ENCODE data around the gene HS2ST1.

The HS2ST1 gene

DNA sequence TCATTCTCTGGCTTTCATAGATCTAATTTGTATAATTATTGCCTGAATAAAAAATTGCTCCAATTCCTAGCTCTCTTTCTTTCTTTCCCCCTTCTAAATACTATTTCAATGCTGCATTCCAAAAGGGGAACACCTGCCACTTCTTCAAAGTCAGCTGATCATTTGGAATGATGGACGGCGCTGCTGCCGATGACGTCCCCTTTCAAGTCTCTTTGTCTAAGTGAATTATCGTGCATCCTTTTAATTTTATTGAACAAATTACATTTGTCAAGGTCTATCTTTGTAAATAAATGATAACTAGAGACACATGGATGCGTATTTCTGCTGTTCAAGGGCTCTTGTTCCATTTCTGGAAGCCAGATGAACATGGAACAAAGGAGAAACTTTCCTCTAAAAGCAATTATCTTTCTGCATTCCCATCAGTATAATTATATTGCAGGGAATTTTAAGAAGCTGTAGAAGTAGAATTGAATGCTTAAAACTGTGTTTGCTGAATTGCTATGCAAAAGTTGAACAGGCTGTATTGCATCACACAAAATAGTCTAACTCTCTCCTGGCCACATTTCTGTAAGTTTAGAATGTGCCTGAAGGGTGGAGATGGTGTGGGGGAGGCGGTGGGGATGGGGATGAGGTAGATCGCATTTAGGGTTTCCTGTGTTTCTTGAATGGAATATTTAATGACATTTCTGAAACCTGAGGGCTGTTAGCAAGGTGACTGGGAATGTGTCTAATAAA lies 222.3 kb downstream of the HS2ST1 start:
- no peak for DNase-seq (ENCODE audit: low read depth in 1 of 2, low spot score in 1 of 2)
- in situ Hi-C loops (cut with HindIII; ENCODE audit: low pct_unique_long_range_greater_than_20kb, low sequenced_read_pairs): no loop called here
- no peak for TF ChIP-seq JUND (IDR thresholded peaks at IDR 0.05; ENCODE audit: low read depth)

DNA sequence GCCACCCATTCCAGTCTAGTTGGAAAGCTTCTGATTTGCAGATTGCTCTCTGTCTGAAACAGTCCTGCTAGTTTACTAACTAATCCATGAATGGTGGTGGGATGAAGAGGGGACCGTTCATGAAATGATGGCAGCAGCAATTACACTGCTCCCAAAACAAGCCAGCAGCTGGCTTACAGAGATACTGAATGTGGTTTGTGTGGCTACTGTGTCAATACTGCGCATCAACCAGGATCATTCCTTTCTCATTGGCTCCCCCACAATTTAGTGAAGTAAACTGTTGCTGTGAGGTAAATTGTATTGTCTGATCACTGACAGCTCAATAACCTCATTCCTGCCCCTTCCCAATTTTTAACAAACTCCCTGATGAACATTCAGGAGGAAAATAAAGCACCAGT lies 222.9 kb downstream of the HS2ST1 start:
- no peak for DNase-seq (ENCODE audit: low read depth in 1 of 2, low spot score in 1 of 2)
- in situ Hi-C loops (cut with HindIII; ENCODE audit: low pct_unique_long_range_greater_than_20kb, low sequenced_read_pairs): no loop called here
- TF ChIP-seq JUND (IDR thresholded peaks at IDR 0.05; ENCODE audit: low read depth): no peak

DNA sequence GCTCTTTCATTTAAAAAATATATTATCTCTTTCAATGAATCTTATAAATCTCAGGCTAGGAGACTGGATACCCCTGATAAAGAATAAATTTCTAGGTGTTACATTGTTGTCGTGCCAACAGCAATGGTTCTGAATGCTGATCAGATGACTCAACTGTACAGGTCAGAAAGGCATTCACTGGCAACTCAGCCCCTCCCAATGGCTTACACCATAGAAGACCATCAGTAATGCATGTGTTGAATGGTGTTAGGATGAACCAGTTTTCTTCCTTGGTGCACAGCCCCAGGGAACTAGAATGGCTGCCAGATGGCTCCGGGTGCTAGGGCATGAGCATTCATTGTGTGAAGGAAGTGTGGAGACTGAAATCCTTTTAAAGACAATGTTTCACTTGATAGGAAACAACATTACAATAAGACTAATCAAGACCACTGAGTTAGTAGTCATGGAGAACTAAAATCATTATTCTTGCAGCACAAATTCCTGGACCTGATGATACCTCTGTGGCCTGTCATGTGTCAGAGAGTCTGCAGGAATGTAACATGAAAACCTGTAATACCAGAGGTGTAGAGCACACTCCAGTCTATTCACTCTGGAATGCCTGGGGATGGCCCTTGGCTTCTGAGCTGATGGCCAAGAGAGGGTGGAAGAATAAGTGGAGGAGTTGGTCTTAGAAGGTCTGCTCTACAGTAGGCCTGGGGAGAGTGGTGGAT lies 226.6 kb downstream of the HS2ST1 start:
- in situ Hi-C loops (cut with HindIII; ENCODE audit: low pct_unique_long_range_greater_than_20kb, low sequenced_read_pairs): no loop called here
- TF ChIP-seq JUND (IDR thresholded peaks at IDR 0.05; ENCODE audit: low read depth): no peak
- no peak for DNase-seq (ENCODE audit: low read depth in 1 of 2, low spot score in 1 of 2)

DNA sequence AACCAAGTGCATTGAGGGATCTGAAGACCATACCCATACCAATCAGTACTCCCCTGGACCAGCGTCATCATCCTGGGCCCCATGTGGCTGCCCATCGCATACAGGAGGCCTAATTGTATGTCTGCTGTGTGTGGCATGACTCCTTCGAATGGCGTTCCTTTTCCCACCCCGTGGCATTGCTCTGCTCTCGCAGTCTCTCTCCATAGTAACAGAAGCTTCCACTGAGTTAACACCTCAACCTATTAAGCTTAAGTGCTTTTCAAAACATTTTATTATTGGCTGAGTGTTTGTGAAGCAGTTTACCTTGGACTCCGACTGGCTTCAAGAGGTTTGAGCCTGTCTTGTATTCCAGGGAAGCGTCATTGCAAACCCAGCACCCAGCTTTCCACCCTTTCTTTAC lies 227.1 kb downstream of the HS2ST1 start:
- TF ChIP-seq JUND (IDR thresholded peaks at IDR 0.05; ENCODE audit: low read depth): no peak
- in situ Hi-C loops (cut with HindIII; ENCODE audit: low pct_unique_long_range_greater_than_20kb, low sequenced_read_pairs): no loop called here
- DNase-seq (ENCODE audit: low read depth in 1 of 2, low spot score in 1 of 2): no peak

DNA sequence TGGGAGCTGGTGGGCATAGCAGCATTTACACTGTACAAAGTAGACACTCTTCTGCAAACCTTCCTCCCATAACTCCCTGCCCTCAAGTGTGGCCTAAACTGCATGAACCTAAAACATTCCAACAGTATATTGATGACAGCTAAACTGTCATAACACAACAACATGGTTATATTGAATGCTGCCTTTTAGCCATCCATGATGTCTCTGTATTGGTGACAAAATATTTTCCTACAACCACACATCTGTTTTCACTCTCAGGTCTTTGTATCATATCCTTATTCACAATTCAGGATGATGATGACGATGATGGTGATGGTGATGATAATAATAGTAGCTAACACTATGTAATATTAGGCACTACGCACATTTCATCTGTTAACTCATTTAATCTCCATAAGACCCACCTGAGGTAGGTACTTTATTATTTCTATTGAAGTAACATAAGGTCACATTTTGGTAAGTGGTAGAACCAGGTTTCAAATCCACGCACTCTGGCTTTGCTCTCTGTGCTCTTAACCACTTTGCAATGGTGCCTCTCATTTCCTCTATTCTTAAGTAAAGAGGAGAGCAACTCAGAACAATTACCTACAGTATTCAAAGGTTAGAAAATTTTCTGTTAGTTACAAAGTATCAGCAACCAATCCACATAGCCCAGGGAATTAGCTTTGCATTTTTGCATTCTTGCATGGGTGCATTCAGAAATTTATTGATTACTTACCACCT lies 229.1 kb downstream of the HS2ST1 start:
- no peak for TF ChIP-seq JUND (IDR thresholded peaks at IDR 0.05; ENCODE audit: low read depth)
- in situ Hi-C loops (cut with HindIII; ENCODE audit: low pct_unique_long_range_greater_than_20kb, low sequenced_read_pairs): no loop called here
- no peak for DNase-seq (ENCODE audit: low read depth in 1 of 2, low spot score in 1 of 2)

DNA sequence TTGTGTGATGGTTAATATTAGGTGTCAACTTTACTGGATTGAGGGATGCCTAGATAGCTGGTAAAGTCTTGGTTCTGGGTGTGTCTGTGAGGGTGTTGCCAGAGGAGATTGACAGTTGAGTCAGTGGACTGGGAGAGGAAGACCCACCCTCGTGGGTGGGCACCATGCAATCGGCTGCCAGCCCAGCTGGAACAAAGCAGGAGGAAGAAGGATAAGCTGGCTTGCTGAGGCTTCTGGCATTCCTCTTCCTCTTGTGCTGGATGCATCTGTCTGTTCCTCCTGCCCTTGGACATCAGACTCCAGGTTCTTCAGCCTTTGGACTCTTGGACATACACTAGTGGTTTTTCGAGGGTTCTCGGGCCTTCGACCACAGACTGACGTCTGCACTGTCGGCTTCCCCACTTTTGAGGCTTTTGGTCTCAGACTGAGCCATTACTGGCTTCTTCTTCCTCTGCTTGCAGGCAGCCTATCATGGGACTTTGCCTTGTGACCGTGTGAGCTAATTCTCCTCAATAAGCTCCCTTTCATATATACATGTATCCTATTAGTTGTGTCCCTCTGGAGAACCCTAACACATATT lies 230.0 kb downstream of the HS2ST1 start:
- in situ Hi-C loops (cut with HindIII; ENCODE audit: low pct_unique_long_range_greater_than_20kb, low sequenced_read_pairs): no loop called here
- DNase-seq (ENCODE audit: low read depth in 1 of 2, low spot score in 1 of 2): no peak
- TF ChIP-seq JUND (IDR thresholded peaks at IDR 0.05; ENCODE audit: low read depth): no peak

DNA sequence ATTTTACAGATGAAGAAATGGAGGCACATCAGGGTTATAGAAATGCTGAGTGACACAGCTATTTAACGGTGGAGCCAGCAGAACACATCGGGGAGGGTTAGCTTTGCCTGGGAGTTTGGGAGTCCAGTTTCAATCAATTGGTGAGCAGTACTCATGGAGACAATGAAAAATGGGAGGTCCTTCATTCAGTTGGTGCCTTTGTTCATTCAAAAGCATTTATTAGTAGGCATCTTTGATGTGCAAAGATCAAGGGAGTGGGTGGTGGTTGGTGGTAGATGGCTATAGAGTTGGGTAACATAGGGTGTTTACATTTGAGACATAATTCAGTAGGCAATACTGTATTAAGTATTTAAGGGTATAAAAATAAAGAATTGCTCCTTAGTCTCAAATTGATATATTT lies 230.5 kb downstream of the HS2ST1 start:
- TF ChIP-seq JUND (IDR thresholded peaks at IDR 0.05; ENCODE audit: low read depth): no peak
- no peak for DNase-seq (ENCODE audit: low read depth in 1 of 2, low spot score in 1 of 2)
- in situ Hi-C loops (cut with HindIII; ENCODE audit: low pct_unique_long_range_greater_than_20kb, low sequenced_read_pairs): no loop called here

DNA sequence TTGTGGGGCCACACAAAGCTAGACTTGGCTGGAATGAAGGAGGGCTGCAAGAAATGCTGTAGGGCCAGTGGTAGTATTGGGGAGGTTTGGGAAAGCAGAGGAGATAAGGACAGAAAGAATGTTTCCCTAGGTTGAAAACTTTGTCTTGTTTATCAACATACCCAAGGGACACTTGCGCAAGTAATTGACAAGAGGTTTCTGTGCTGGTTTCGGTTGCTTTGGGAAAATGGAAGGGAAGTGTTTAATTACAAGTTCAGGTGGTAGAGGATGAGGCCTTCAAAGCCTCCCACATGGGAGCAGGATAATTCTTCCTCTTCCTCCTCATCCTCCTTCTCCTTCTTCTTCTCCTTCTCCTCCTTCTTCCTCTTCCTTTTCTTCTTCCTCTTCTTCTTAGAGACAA lies 232.1 kb downstream of the HS2ST1 start:
- in situ Hi-C loops (cut with HindIII; ENCODE audit: low pct_unique_long_range_greater_than_20kb, low sequenced_read_pairs): no loop called here
- no peak for TF ChIP-seq JUND (IDR thresholded peaks at IDR 0.05; ENCODE audit: low read depth)

DNA sequence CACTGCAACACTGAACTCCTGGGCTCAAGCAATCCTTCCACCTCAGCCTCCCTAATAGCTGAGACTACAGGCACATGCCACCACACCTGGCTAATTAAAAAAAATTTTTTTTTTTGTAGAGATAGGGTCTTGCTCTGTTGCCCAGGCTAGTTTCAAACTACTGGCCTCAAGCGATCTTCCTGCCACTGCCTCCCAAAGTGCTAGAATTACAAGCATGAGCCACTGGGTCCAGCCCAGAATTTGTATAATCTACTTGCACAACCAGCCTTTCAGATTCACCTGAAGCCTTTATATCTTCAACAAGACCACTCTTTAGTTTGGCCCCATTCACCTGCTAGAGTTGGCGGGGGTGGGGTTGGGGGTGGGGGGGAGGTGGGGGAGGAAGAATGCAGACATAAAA lies 232.6 kb downstream of the HS2ST1 start:
- TF ChIP-seq JUND (IDR thresholded peaks at IDR 0.05; ENCODE audit: low read depth): no peak
- in situ Hi-C loops (cut with HindIII; ENCODE audit: low pct_unique_long_range_greater_than_20kb, low sequenced_read_pairs): no loop called here
- DNase-seq (ENCODE audit: low read depth in 1 of 2, low spot score in 1 of 2): no peak

More for the DNA sequence above, 232.1 kb downstream of the HS2ST1 start:
- no peak for DNase-seq (ENCODE audit: low read depth in 1 of 2, low spot score in 1 of 2)

DNA sequence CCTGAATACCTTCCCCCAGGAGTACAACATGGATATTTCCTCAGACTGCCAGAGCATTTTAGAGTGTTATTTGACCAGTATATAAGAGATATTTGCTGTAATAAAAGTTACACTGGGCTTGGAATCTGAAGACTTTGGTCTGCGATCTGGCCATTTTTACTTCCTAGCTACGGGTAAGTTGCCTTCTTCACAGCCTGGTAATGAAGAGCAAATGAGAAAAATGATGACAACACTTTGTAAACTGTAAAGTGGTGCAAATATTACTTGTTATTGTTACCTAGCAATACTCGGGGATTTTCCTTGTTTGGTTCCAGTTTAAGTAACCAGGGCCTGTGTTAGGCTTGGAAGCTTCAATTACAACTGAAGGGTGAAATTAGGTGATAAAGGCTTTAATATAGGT lies 233.4 kb downstream of the HS2ST1 start:
- DNase-seq (ENCODE audit: low read depth in 1 of 2, low spot score in 1 of 2): no peak
- TF ChIP-seq JUND (IDR thresholded peaks at IDR 0.05; ENCODE audit: low read depth): no peak
- in situ Hi-C loops (cut with HindIII; ENCODE audit: low pct_unique_long_range_greater_than_20kb, low sequenced_read_pairs): no loop called here

DNA sequence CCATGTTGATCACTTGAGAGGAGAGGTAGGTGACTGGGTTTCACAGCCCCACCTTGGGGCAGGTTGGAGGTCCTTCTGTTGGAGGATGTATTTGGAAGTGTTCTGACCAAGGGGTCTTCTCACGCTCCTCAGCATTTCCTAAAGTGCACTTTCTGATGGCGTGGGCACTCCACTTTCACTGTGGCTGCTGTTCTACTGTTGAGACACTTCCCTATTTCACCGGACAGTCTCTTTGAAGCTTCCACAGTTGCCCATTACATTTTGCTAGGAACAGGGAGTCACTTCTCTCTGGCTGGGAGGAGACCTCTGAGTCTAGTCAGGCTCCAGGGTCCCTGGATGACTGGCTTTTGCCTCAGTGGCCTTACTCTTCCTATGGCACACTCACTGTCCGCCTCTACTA lies 234.2 kb downstream of the HS2ST1 start:
- in situ Hi-C loops (cut with HindIII; ENCODE audit: low pct_unique_long_range_greater_than_20kb, low sequenced_read_pairs): no loop called here
- no peak for DNase-seq (ENCODE audit: low read depth in 1 of 2, low spot score in 1 of 2)
- no peak for TF ChIP-seq JUND (IDR thresholded peaks at IDR 0.05; ENCODE audit: low read depth)

DNA sequence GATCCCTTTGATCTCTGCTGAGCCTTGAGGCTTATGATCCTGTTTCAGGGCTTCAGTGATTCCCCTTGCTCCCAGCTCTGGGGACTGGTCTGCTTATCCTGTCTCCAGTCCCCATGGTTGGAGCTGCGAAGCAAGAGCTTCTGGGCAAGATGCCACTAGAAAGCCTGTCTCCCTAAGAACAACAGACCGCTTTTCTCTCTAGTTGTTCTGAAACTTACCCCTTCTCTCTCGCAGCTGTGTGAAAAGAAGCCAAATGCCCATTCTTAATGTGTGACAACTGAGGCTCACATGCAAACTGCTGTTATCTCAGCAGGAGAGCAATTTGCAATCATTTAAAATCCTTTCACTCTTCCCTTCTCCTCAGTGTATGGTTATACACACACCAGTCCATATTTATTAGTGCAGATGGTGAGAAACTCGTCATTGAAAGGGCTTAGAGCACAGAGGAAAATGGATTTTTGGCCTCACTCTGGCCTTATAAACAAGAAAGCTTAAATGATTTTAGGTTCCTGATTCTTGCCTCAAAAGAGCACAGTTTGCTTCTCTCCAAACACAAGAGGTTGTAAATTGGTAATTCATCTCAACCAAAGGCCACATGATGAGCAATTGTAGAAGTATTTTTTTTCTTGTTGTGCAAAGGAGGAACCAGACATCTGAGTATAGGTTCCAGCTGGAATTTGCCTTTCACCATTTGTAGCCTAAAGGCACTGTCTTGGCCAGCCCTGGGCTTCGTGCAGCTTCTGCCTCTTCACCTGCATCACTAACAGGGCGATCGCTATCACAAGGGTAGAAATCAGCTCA lies 235.0 kb downstream of the HS2ST1 start:
- in situ Hi-C loops (cut with HindIII; ENCODE audit: low pct_unique_long_range_greater_than_20kb, low sequenced_read_pairs): no loop called here
- no peak for TF ChIP-seq JUND (IDR thresholded peaks at IDR 0.05; ENCODE audit: low read depth)
- no peak for DNase-seq (ENCODE audit: low read depth in 1 of 2, low spot score in 1 of 2)
